ENCODE results near the gene GUCA1A.
"Not testable (repeated sequence)": the region's sequence is repeated elsewhere in the genome, so short reads cannot be mapped to it uniquely, and the experiment has no call there.

The GUCA1A gene

DNA sequence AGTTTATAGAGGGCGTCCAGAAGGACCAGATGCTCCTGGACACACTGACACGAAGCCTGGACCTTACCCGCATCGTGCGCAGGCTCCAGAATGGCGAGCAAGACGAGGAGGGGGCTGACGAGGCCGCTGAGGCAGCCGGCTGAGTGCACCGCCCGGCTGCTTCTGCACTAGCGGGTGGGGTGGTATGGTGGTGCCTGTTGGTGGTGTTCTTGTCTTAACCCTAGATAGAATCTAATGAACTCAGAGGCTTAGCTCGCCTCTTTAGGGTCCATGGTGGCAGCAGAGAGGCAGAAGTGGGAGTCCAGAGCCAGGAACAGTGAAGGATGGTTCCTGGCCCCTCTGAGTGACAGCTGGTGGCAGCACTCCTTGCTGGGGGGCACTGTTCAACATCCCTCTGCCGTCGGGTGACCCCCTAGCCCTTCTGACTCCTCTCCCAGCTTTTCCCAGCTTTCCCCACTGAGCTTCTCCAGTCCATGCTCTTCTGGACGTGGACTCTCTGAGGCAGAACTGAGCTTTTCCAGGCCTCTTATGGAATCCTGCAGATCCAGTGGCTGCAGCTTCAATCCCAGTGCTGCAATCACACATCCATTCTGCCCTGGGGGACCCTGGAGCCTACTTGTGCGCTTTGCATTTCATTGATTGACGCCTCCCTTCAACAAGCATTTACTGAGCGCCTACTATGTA lies 6.2 kb downstream of the GUCA1A start:
- no peak for DNase-seq

DNA sequence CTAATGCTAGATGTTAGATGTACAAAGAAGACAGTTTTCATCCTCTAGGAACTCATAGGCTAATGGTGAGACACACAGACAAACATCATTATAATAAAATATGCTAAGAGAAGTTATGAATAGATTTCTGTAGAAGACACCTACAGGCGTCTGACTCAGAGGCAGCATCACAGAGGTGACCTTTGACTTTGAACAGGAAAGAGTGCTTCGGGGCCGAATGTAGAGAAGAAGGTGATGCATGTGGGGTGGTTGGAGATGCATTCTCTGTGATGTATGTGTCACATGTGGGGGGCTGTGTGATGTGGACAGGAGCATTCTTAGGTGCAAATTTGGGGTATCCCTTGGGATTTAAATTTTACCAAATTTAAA lies 6.8 kb downstream of the GUCA1A start:
- DNase-seq: no peak

DNA sequence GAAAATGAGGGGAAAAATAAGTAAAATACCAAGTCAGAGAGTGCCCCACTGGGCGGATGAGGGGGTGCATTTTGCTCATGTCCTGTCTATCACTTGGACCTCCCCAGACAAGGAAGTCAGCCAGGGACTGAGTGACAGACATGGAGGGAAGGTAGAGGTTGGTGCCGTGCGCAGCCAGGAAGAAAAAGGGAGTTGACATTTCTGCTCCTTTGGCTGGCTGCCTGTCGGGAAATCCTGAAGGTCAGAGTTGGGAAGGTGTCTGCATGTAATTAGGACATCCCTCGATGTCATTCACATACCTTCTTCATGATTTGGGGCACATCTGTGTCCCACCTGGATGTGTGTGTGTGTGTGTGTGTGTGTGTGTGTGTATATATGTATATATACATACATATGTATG lies 8.9 kb downstream of the GUCA1A start:
- DNase-seq: no peak

DNA sequence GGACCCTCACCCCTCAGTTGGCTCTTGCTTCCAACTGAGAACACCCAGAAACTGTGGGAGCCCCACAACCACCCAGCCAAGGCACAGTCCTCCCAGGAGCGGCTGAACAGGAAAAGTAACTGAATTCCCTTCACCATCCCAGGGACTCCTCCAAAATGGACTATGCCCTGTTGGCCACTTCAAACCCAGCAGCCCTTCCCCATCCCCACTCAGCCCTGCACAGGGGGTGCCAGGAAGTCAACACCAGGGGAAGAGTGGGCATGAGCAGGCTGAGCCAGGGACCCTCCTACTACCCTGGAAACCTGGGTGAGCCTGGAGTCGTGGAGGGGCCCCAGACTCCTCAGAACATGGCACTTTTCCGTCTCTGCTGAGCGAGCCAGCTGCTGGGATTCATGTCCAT lies 11.3 kb downstream of the GUCA1A start:
- no peak for DNase-seq

DNA sequence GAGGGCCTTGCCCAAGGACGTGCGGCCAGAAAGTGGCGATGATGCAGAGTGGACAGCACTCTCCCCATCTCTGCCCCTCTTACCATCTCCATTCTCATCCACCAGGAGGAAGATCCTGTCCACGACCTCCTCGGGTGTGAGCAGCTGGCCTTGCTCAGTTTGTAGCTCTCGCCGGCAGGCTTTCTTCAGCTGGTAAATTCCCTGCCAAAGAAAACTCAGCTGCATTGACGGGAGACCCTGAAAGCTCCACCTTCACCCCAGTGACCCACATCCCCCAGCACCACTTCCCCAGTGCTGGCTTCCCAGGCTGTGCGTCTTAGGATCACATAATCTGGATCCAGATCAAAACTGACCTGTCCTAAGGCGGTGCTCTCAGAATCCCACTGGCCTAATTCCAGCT lies 12.4 kb downstream of the GUCA1A start:
- no peak for DNase-seq

DNA sequence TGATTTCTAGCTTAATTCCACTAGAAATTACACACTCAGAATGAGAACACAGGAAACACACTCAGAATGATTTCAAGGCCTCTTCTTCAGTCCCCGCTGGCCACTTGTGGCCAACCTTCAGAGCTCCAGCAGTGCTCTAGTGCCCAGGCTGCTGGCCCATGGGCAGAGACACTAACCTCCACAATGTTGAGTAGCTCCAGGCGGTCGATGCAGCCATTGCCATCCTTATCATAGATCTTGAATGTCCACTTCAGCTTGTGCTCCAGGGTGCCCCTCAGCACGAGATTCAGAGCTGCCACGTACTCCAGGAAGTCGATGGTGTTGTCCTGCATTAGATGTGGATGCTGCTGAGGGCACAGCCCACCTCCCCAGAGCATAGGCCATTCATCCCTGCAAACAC lies 15.2 kb downstream of the GUCA1A start:
- no peak for DNase-seq

DNA sequence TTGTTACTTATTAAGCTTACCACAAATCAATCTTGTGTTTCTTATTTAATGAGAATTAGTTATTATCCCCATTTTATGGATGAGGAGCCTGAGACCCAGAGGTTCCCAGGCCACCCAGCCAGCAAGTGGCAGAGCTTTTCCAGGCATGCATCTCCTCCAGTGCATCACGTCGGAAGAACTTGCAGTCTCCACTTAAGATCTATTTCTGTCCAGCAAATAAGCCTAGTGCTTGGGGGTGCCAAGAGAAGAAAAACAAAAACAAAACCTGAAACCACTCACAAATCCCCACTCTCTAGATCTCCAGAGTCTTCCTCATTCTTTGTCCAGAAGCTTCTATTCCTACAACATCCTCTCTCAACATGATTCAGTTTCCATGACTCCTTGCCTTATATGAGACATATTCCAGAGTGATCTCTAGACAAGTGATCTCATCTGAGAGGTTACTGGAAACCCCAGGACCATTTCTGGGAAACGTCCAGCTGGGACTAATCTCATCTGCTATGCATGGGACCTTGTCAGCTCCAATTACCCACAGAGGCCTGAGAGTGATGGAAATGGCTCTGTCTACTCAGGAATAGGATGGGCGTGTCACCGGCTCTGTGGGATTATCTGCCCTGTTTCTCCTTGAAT lies 17.5 kb downstream of the GUCA1A start:
- no peak for DNase-seq

DNA sequence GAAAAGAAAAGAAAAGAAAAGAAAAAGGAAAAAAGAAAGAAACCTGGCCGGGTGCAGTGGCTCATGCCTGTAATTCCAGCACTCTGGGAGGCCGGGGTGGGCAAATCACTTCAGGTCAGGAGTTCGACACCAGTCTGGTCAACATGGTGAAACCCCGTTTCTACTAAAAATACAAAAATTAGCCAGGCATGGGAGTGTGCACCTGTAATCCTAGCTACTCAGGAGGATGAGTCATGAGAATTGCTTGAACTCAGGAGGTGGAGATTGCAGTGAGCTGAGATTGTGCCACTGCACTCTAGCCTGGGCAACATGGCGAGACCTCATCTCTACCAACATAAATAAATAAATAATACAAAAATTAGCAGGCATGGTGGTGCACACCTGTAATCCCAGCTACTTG lies 19.2 kb downstream of the GUCA1A start:
- DNase-seq: not testable (repeated sequence)

DNA sequence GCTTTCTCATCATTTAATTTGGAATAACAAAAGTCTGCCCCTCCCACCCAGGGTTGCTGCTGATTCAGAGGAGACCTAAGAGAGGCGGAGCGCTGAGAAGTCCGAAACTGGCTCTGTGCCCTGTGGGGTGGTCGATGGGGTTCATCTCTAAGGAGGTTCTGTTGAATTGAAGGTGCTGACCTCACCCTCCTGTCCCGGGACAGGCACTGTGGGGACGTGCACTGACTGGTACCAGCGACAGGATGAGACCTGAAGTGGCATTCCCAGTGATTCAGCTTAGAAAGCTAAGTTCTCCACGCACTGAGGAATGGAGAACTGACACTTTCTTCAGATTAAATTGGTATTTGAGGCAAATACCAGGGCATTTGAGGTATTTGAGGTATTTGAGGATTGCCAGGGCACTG lies 20.3 kb downstream of the GUCA1A start:
- no peak for DNase-seq

DNA sequence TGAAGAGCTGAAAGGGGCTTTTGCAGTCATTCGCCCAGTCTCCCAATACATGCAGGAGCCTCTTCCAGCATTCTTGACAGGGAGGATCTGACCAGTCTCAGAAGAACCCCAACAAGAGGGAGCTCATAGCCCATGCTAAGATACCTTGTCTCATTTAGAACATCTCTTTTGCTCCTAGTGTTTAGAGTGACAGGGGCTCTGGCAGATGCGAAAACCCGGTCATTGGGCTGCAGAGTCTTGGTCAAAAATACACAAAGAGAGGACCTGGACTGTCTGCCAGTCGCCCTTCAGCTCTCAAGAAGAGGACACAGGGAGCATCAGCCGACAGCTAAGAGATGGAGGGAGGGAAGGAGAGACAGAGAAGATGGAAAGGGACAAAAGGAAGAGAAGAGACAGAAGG lies 20.9 kb downstream of the GUCA1A start:
- no peak for DNase-seq

DNA sequence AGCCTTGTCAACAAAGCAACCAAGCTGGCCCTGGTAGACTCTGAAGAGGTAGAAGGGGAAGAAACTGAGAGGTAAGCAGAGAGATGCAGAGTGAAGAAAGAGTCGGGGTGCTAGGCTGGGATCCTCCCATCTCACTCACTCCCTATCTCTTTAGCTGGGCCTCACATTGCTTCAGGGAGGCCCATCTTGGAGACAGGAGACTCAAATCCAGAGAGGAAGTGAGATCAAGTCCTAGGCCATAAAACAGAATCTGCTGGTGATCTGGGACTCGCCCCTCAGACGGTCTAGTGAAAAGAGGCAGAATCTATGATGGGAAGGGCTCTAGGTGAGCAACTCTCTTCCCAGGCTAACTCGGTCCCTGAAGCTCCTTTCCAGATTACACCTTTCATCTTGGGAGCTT lies 22.3 kb downstream of the GUCA1A start:
- DNase-seq: peak; percentile 47

DNA sequence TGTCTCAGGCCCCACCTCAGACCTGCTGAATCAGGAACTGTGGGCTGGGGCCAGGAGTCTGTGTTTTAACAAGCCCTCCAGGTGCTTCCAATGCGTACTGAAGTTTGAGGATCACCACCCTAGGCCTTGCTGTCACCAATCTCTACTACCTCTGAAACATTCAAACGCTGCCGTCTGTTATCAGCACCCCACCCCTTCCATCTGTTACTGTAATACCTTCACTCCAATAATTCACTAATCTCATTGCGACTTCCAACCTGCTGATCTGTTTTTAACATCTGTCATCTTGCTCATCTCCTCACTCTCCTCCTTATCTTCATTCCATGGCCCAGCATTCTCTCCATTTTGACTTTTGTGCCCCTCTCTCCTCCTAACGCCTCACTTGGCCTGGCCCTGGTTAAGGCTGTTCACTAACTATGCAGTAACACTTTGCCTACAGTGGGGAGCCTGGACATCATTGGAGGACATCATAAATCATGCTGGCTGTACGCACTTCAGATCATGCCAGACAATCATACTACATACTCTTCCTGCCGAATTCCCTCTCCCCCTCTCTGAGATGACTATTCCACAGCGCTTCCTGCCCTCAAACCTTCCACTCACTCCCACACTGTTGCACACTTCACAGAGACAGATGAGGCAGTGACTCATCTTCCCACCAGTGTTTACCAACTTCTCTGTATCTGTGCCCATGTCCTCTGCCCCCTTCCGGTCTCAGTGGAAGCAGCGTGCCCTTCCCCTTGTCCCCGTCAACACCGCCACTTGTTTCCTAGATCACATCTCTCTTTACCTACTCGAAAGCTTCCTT lies 24.6 kb downstream of the GUCA1A start:
- peak; percentile 80 for DNase-seq

DNA sequence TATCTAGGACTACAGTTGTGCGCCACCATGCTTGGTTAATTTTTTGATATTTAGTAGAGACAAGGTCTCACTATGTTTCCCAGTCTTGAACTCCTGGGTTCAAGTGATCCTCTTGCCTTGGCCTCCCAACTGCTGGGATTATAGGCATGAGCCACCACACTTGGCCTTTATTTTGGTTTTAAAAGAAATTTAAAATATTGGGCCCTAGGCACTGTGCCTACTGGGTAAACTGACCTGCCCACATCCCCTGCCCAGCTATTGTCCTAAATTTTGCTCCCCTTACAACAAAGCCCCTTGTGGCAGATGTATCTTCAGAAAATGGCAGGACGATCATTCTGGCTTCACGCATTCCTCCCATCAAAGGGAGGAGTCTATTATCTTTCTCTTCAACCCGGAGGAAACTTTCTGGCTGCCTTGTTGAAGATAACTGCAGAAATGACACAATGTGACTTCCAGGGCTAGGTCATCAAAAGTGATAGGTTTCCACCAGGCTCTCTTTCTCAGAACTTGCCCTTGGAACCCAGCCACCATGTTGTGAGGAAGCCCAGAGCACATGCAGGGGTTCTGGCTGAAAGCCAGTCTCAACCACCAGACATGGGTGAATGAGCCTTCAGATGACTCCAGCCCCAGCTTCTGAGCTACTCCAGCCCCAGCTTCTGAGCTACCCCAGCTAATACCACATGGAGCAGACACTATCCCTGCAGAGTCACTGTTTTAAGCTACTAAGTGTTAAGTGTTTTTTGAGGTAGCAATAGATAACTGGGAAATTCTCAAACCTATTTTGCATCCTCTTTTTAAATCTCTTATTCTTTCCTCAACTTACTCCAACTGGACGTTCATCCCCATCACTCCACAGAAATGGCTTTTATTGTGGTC lies 26.2 kb downstream of the GUCA1A start:
- no peak for DNase-seq

DNA sequence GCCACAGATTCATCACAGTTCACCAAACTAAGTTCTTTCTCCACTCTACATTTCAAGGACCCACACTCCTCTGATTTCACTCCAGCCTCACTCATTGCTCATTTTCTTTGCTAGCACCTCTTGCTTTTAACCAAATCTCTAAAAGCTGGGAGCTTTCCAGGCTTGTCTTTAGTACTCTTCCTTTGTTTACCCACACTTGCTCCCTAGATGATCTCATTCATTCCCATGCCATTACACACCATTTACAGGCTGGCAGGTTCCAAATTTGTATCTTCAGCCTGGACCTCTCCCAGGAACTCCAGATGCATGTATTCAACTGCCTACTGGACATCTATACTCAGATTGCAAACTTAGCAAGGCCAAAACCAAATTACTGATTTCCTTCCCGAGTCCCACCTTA lies 26.9 kb downstream of the GUCA1A start:
- no peak for DNase-seq

DNA sequence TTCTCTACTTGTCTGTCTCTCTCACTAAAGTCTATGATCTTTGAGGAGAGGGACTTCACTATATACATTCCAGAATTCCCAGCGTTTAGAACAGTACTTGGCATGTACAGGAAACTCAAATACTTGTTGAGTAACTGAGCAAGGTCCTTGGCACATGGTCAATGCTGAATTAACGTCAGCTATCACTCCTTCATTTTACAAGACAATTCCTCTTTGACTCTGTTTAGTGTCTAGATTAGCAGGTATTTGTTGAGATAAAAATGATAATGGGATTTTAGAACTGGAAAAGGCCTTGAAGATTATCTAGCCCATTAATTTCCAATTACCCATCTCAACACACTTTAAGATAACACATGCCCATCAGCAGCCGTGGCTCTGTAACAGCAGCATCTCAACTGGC lies 28.2 kb downstream of the GUCA1A start:
- no peak for DNase-seq

DNA sequence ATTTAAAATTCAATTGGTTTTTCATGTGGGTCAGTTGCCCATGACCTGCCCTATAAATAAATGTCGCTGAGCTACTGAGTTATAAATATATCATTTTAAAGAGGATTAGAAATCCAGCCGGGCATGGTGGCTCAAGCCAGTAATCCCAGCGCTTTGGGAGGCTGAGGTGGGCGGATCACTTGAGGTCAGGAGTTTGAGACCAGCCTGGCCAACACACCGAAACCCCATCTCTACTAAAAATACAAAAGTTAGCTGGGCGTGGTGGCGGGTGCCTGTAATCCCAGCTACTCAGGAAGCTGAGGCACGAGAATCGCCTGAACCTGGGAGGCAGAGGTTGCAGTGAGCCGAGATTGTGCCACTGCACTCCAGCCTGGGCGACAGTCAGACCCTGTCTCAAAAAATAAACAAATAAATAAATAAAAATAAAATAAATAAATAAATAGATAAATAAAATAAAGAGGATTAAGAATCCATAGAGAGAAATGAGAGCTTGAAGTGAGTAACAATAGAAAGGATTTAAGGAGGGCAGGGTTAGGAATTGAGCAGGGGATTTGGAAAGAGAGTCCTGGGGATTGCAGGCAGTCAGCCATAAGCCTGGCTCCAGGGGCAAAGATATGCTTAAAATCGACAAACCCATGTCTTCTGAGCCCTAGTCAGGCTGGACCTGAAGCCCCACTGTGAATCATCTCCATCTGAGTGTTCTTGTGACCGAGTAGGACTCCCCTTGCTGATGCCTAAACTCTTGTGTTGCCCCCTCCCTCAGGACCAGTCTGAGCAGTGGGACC lies 29.2 kb downstream of the GUCA1A start:
- DNase-seq: not testable (repeated sequence)

DNA sequence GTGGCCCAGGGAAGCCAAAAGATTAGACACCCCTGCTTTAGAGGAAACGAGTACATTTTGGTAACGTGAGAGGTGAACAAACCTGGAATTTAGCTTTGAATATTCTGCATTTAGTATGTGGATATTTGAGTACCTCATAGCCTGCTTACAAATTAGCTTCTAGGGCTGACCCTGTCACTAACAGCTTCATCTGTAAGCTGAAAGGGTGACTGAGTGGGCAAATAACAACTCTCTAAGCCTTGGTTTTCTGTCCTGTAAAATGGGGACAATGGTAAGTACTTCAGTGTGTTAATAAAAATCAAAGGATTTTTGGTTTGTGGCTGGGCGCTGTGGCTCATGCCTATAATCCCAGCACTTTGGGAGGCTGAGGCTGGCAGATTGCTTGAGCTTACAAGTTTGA lies 30.0 kb downstream of the GUCA1A start:
- no peak for DNase-seq

DNA sequence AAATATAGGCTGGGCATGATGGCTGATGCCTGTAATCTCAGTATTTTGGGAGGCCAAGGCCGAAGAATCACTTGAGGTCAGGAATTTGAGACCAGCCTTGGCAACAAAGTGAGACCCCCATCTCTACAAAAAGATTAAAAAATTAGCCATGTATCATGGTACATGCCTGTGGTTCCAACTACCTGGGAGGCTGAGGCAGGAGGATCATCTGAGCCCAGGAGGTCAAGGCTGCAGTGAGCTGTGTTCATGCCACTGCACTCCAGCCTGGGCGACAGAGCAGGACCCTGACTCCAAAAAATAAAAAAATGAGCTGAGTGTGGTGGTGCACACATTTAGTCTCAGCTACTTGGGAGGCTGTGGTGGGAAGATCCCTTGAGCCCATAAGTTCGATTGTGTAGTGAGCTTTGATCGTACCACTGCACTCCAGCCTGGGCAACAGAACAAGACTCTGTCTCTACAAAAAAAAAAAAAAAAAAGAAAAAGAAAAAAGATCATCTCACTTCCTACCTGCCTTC lies 31.7 kb downstream of the GUCA1A start:
- DNase-seq: no peak

DNA sequence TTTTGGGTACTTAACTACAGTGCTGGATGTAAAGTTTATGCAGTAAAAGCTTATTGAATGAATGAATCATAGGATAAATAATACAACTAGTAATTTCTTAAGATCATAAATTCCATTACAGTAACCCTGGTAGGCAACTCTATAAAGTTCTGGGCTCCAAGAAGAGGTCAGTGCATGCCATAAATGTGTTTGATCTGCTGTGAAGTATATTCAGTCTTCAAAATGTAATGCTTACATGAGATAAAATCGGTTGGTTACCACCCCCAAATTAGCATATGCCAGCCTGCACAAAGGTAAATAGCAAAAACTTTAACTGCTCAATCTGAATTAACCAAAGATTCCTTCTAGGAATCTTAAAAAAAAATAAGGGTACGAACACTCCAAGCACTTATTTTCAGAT lies 34.4 kb downstream of the GUCA1A start:
- not testable (repeated sequence) for DNase-seq

DNA sequence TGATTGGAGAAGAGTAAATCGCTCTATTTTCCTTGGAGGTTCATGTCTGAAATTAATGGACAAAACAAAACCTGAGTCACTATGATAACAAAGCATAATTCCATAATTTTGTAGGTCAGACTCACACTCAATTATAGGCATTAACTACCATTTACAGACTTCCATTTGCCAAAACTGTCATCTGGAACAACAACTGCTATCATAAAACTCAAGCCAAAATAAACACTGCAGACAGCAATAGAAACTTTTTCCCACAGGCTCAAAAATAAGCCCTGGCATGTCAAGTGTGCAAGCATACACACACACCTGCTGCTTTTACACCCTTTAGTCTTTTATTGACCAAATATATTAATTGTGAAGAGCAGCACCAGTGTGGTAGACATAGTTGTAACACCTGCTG lies 37.4 kb downstream of the GUCA1A start:
- DNase-seq: no peak

DNA sequence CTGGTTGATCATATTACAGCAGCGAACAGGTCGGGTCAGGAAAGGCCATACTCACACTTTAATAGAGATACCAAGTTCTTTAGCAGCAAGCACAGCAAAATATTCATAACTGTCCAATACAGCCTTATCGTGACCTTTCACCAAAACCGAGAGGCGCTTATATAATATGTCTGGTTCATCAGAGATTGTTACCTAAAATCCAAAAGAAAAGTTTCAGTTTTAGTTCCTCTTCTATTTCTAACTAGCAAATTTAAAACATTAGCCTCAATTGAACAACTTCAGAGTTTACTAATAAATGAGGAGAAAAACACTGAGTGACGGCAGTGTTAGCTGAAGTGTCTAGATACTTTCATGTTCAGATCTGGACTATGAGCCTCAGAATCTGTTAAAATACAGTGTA lies 38.6 kb downstream of the GUCA1A start:
- no peak for DNase-seq

DNA sequence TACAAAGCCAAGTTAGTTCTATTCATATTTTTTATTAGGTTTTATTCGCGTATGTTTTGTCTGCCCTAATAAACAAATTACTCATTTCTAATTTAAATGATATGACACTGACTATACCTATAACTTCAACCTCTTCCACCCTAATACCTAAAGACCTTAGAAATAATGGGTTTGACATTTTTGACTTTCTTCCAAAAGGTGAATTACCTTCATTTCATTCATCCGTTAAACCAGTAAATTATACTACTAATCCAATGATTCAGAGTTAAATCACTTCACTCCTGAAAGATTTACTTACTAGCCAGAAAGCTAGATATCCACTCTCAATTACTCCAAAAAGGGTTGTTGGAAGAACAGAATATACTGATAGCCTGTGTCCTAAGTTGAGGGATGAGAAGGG lies 39.3 kb downstream of the GUCA1A start:
- DNase-seq: no peak
